ENCODE measurements around the gene CCL22. TPM values are rescaled to one million over a fixed set of nuclear protein-coding genes. Genes with fewer than 3 reads are reported as not detected.

CCL22 gene
- total and polyA plus RNA-seq, 2 donors (not counting 1 experiment from before 2014, with no cell fraction given), result not detected

DNA sequence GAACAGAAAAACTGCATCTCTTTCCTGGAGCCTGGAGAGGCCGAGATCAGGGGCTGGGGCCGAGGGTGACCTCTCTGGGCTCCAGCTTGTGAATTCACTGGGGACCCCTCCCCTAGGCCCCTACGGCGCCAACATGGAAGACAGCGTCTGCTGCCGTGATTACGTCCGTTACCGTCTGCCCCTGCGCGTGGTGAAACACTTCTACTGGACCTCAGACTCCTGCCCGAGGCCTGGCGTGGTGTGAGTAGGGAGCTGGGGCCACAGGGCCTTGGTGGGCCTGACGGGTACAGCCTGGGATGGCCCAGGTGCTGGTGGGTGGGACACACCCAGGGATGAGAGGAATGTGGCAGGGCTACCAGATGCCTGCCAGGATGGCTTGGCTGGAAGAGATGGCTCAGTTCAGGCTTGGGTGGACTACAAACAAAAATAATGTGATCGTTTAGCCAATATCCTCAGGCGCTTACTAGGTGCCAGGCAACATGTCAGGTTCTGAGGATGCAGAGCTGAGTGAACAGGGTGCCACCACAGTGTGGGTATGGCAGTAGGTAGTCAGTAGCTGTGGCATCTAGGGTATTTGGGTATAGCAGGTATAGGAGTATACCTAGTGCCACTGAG, 1.8 kb downstream of the CCL22 start:
- H3K4me2 ChIP-seq (ENCODE audit: extremely low read depth, insufficient read depth, low read length), result no peak overlapping the region
- no peak overlapping the region for H3K27ac ChIP-seq (ENCODE audit: insufficient read depth, low read length)
- H3K36me3 ChIP-seq (ENCODE audit: control insufficient read depth, insufficient read depth, low read length), result no peaks in the 10 kb centered on the region
- no peak for DNase-seq (ENCODE audit: low read depth in 2 of 2)
- H4K20me1 ChIP-seq (ENCODE audit: control insufficient read depth, extremely low read depth, insufficient read depth, low read length), result no peaks in the 10 kb centered on the region
- no peak for TF ChIP-seq EZH2 (IDR thresholded peaks at IDR 0.05; ENCODE audit: low read length, missing control alignments)
- TF ChIP-seq, protein P1, sequence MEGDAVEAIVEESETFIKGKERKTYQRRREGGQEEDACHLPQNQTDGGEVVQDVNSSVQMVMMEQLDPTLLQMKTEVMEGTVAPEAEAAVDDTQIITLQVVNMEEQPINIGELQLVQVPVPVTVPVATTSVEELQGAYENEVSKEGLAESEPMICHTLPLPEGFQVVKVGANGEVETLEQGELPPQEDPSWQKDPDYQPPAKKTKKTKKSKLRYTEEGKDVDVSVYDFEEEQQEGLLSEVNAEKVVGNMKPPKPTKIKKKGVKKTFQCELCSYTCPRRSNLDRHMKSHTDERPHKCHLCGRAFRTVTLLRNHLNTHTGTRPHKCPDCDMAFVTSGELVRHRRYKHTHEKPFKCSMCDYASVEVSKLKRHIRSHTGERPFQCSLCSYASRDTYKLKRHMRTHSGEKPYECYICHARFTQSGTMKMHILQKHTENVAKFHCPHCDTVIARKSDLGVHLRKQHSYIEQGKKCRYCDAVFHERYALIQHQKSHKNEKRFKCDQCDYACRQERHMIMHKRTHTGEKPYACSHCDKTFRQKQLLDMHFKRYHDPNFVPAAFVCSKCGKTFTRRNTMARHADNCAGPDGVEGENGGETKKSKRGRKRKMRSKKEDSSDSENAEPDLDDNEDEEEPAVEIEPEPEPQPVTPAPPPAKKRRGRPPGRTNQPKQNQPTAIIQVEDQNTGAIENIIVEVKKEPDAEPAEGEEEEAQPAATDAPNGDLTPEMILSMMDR (conservative IDR thresholded peaks at IDR 0.05 in 1 of 2, IDR thresholded peaks at IDR 0.05 in 1 of 2; ENCODE audit: low read depth in 1 of 2, low read length in 2 of 2), result no peak
- H3K4me3 ChIP-seq (replicated peaks in 1 of 4; ENCODE audit: control extremely low read depth in 1 of 4, insufficient read depth in 1 of 4, low read depth in 3 of 4, low read length in 4 of 4), result no peak overlapping the region
- H3K9ac ChIP-seq (ENCODE audit: insufficient read depth, low read length), result no peak overlapping the region
- no peaks in the 10 kb centered on the region for H3K79me2 ChIP-seq (ENCODE audit: control insufficient read depth, insufficient read depth, low read length)
- H2AFZ ChIP-seq (ENCODE audit: low read length), result no peak overlapping the region
- H3K27me3 ChIP-seq (ENCODE audit: control insufficient read depth, insufficient read depth, low read length), result no peaks in the 10 kb centered on the region
- no peaks in the 10 kb centered on the region for H3K4me1 ChIP-seq (ENCODE audit: control insufficient read depth, extremely low read depth, insufficient read depth, low read length)
- H3K9me3 ChIP-seq (ENCODE audit: control insufficient read depth, insufficient read depth, low read depth, low read length), result no peaks in the 10 kb centered on the region

DNA sequence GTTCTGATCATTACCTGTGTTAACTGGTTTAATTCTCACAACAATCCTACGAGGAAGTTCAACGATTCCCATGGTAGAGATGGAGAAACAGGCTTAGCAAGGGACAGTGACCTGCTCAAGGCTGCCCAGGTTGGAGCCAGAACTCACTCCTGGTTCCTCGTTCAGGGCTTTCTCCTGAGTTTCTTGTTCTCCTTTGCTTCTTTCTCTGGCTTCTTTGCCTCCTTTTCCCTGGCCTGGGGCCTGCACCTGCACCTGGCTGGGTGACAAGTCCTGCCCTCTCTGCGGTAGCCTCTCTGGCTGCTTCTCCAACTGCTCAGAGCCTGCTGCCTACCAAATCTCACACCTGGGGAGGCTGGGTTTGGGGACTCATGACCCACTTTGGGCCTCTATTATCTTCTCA, 2.8 kb downstream of the CCL22 start:
- peaks cover 7% of the 10 kb centered on the region for H3K27me3 ChIP-seq (ENCODE audit: control insufficient read depth, insufficient read depth, low read length)
- no peaks in the 10 kb centered on the region for H3K4me1 ChIP-seq (ENCODE audit: control insufficient read depth, extremely low read depth, insufficient read depth, low read length)
- H4K20me1 ChIP-seq (ENCODE audit: control insufficient read depth, extremely low read depth, insufficient read depth, low read length), result no peaks in the 10 kb centered on the region
- no peaks in the 10 kb centered on the region for H3K36me3 ChIP-seq (ENCODE audit: control insufficient read depth, insufficient read depth, low read length)
- H3K9me3 ChIP-seq (ENCODE audit: control insufficient read depth, insufficient read depth, low read depth, low read length), result no peaks in the 10 kb centered on the region
- no peaks in the 10 kb centered on the region for H3K79me2 ChIP-seq (ENCODE audit: control insufficient read depth, insufficient read depth, low read length)
- no peak overlapping the region for H3K27ac ChIP-seq (ENCODE audit: insufficient read depth, low read length)
- H3K9ac ChIP-seq (ENCODE audit: insufficient read depth, low read length), result no peak overlapping the region
- H3K4me3 ChIP-seq (replicated peaks in 1 of 4; ENCODE audit: control extremely low read depth in 1 of 4, insufficient read depth in 1 of 4, low read depth in 3 of 4, low read length in 4 of 4), result no peak overlapping the region
- no peak for DNase-seq (ENCODE audit: low read depth in 2 of 2)
- H3K4me2 ChIP-seq (ENCODE audit: extremely low read depth, insufficient read depth, low read length), result no peak overlapping the region
- H2AFZ ChIP-seq (ENCODE audit: low read length), result no peak overlapping the region
- TF ChIP-seq, protein P1 (conservative IDR thresholded peaks at IDR 0.05 in 1 of 2, IDR thresholded peaks at IDR 0.05 in 1 of 2; ENCODE audit: low read depth in 1 of 2, low read length in 2 of 2), result no peak
- no peak for TF ChIP-seq EZH2 (IDR thresholded peaks at IDR 0.05; ENCODE audit: low read length, missing control alignments)

DNA sequence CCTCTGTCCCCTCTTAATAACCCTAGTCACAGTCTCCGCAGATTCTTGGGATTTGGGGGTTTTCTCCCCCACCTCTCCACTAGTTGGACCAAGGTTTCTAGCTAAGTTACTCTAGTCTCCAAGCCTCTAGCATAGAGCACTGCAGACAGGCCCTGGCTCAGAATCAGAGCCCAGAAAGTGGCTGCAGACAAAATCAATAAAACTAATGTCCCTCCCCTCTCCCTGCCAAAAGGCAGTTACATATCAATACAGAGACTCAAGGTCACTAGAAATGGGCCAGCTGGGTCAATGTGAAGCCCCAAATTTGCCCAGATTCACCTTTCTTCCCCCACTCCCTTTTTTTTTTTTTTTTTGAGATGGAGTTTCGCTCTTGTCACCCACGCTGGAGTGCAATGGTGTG, 5.6 kb downstream of the CCL22 start:
- Histone ChIP-seq H3K79me2 (ENCODE audit: control insufficient read depth, insufficient read depth, low read length) (no peaks in the 10 kb centered on the region), H3K4me3 (replicated peaks in 1 of 4; ENCODE audit: control extremely low read depth in 1 of 4, insufficient read depth in 1 of 4, low read depth in 3 of 4, low read length in 4 of 4) (no peak overlapping the region), H3K4me1 (ENCODE audit: control insufficient read depth, extremely low read depth, insufficient read depth, low read length) (no peaks in the 10 kb centered on the region), H3K4me2 (ENCODE audit: extremely low read depth, insufficient read depth, low read length) (no peak overlapping the region), H3K36me3 (ENCODE audit: control insufficient read depth, insufficient read depth, low read length) (no peaks in the 10 kb centered on the region), H2AFZ (ENCODE audit: low read length) (no peak overlapping the region), H3K9me3 (ENCODE audit: control insufficient read depth, insufficient read depth, low read depth, low read length) (no peaks in the 10 kb centered on the region), H3K27me3 (ENCODE audit: control insufficient read depth, insufficient read depth, low read length) (peaks cover 7% of the 10 kb centered on the region), H4K20me1 (ENCODE audit: control insufficient read depth, extremely low read depth, insufficient read depth, low read length) (no peaks in the 10 kb centered on the region), H3K27ac (ENCODE audit: insufficient read depth, low read length) (no peak overlapping the region), H3K9ac (ENCODE audit: insufficient read depth, low read length) (no peak overlapping the region)
- DNase-seq (ENCODE audit: low read depth in 2 of 2), result no peak
- TF ChIP-seq, protein P1 (conservative IDR thresholded peaks at IDR 0.05 in 1 of 2, IDR thresholded peaks at IDR 0.05 in 1 of 2; ENCODE audit: low read depth in 1 of 2, low read length in 2 of 2), result no peak
- no peak for TF ChIP-seq EZH2 (IDR thresholded peaks at IDR 0.05; ENCODE audit: low read length, missing control alignments)
